Upper lobe of left lung (tissue), 6 donors: Measurements from ENCODE around the gene SLC23A2. TPM values are rescaled to one million over a fixed set of nuclear protein-coding genes. Genes with fewer than 3 reads are reported as not detected.

Source experiments
- ATAC-seq, 2 donors: fragments of 200-7000 bp; cut with Tn5 transposase; one replicate each; pipeline ENCODE4 v1.9.1; 2022; ENCODE audit warnings: mild to moderate bottlenecking in 2 of 2, moderate library complexity in 2 of 2; ENCODE audit not compliant: low FRiP score in 2 of 2
- DNase-seq, 2 donors: peaks; one replicate each; pipeline ENCODE4 v3.0.0-alpha.2; 2019 to 2020
- H3K27ac ChIP-seq, 4 donors: fragments of 200-600 bp; sonication (generic); one replicate each; pipeline ENCODE4 v1.5.1; 2016 to 2019
- H3K27me3 ChIP-seq, 4 donors: fragments of 200-600 bp; sonication (generic); one replicate each; pipeline ENCODE4 v1.5.1; 2017 to 2019
- H3K36me3 ChIP-seq, 4 donors: fragments of 200-600 bp; sonication (generic); one replicate each; pipeline ENCODE4 v1.5.1; 2016 to 2019
- H3K4me1 ChIP-seq, 4 donors: fragments of 200-600 bp; sonication (generic); one replicate each; pipeline ENCODE4 v1.5.1; 2018 to 2019
- H3K4me3 ChIP-seq, 4 donors: fragments of 200-600 bp; sonication (generic); one replicate each; pipeline ENCODE4 v1.5.1; 2017 to 2019; ENCODE audit warnings: mild to moderate bottlenecking in 2 of 4, moderate library complexity in 1 of 4
- H3K9me3 ChIP-seq, 4 donors: fragments of 200-600 bp; sonication (generic); one replicate each; pipeline ENCODE4 v1.5.1; 2018 to 2019
- EP300 ChIP-seq, 4 donors: sonication (generic); formaldehyde crosslinking; IDR thresholded peaks; one replicate each; pipeline ENCODE4 v1.5.1; 2017; ENCODE audit warnings: antibody characterized with exemption in 4 of 4, control low read depth in 2 of 4
- POLR2A ChIP-seq, 4 donors: fragments of 450-650 bp; IDR thresholded peaks; one replicate each; pipeline ENCODE4 v1.5.1; 2016 to 2017; ENCODE audit warnings: antibody characterized with exemption in 4 of 4, mild to moderate bottlenecking in 2 of 4
- POLR2AphosphoS5 ChIP-seq, 2 donors: sonication (generic); formaldehyde crosslinking; IDR thresholded peaks; one replicate each; pipeline ENCODE4 v1.5.1; 2017; ENCODE audit warnings: antibody characterized with exemption in 2 of 2
- WGBS, 2 donors: methylation state at CpG; one replicate each; pipeline ENCODE4 v1.1.5; 2017 to 2018; 5-methylcytosine and 5-hydroxymethylcytosine counted together
- total RNA-seq, 6 donors: library from RNA; depleted of rRNA in 4 of 6; stranded (reverse); fragments of >200 nt in 4 of 6; gene quantifications; one replicate each; pipeline versions ENCODE4 v1.1.0 to v1.2.1, GENCODE V29; 2016 to 2021
- TF ChIP-seq, protein P1 (sequence below), 6 experiments: fragments of 450-650 bp in 4 of 6; fragments of 200-600 bp in 2 of 6; sonication (generic) in 2 of 6; IDR thresholded peaks; one replicate each; pipeline ENCODE4 v1.5.1; 2016 to 2019; ENCODE audit warnings: antibody characterized with exemption in 6 of 6
- donor health status: DM: no; HTN: no; CAD: no; lungs with moderate emphysema.
- donor health status: DM: no; HTN: yes; CAD: no; lungs with severe emphysema.

The SLC23A2 gene
- total RNA-seq, 6 donors from 2014 or later: 13.1 to 26.2 (median 19.2) TPM

DNA sequence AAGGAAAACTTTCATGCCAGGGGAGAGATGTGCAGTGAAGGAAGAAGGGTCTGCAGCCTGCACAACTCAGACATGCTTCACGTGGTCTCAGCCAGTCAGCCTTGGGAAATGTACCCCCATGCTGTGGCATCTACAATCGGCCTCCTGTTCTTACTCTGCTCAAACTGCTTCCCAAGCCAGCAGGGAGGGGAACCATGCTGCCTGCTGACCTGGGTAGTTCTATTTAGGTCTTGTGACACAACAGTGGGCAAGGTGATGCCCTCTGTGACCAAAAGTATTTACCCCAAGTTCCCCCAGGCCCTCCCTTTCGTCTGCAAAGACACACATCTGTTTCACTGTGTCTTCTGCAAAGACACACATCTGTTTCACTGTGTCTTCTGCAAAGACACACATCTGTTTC, 106.9 kb downstream of the SLC23A2 start:
- no peaks in the 10 kb centered on the region for H3K9me3 ChIP-seq
- no peak overlapping the region for H3K27ac ChIP-seq
- peaks cover 7 to 15% (median 9%) of the 10 kb centered on the region in 4 donors for H3K4me1 ChIP-seq
- TF ChIP-seq POLR2A (IDR thresholded peaks at IDR 0.05): no peak
- DNase-seq (no peak), ATAC-seq (no peak)
- peaks cover 0 to 18% (median 5%) of the 10 kb centered on the region in 4 donors for H3K36me3 ChIP-seq
- no peaks in the 10 kb centered on the region for H3K27me3 ChIP-seq
- no peak overlapping the region for H3K4me3 ChIP-seq
- WGBS, 2 donors: 82 to 97% methylated on average over 3 of the region's 3 CpGs

DNA sequence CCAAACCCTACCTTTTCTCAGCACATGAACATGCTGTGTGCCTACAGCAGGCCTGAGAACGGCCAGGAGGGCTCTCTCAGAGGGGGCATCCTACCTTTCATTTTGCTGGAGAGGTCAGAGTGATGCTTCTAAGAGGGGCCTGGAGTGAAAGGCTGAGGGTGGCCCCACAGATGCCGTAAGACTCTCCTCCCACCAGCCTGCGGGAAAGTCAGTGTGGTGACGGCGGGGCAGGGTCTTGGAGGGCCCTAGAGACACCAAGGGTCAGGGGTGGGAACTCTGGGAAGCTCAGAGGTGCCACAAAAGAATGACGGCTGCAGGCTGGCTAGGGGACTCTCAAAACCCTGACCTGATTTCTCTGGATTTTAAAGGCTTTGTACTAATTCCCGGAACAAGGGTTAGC, 107.6 kb downstream of the SLC23A2 start:
- H3K27me3 ChIP-seq: no peaks in the 10 kb centered on the region
- TF ChIP-seq, protein P1, sequence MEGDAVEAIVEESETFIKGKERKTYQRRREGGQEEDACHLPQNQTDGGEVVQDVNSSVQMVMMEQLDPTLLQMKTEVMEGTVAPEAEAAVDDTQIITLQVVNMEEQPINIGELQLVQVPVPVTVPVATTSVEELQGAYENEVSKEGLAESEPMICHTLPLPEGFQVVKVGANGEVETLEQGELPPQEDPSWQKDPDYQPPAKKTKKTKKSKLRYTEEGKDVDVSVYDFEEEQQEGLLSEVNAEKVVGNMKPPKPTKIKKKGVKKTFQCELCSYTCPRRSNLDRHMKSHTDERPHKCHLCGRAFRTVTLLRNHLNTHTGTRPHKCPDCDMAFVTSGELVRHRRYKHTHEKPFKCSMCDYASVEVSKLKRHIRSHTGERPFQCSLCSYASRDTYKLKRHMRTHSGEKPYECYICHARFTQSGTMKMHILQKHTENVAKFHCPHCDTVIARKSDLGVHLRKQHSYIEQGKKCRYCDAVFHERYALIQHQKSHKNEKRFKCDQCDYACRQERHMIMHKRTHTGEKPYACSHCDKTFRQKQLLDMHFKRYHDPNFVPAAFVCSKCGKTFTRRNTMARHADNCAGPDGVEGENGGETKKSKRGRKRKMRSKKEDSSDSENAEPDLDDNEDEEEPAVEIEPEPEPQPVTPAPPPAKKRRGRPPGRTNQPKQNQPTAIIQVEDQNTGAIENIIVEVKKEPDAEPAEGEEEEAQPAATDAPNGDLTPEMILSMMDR (IDR thresholded peaks at IDR 0.05): no peak
- no peak for TF ChIP-seq POLR2A (IDR thresholded peaks at IDR 0.05)
- H3K4me3 ChIP-seq: no peak overlapping the region
- ATAC-seq (no peak), DNase-seq (no peak)
- H3K27ac ChIP-seq: no peak overlapping the region
- no peaks in the 10 kb centered on the region for H3K9me3 ChIP-seq
- peaks cover 4 to 10% (median 6%) of the 10 kb centered on the region in 4 donors for H3K4me1 ChIP-seq
- WGBS, 2 donors: 88 to 96% methylated on average over 6 to 7 of the region's 7 CpGs
- peaks cover 0 to 21% (median 6%) of the 10 kb centered on the region in 4 donors for H3K36me3 ChIP-seq

DNA sequence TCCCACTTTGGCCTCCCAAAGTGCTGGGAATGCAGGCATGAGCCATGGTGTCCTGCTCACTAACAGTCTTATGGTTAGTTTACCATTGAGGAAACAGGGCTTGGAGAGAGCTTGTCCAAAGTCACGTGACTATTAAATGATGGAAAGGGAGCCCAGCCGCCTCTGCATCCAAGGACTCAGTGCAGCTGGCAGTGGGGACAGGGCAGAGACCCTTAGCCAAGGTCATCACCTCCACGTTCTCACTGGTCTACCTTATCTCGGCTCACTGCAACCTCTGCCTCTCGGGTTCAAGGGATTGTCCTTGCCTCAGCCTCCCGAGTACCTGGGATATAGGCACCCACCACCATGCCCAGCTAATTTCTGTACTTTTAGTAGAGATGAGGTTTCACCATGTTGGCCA, 109.3 kb downstream of the SLC23A2 start:
- ATAC-seq (no peak), DNase-seq (no peak)
- no peak for TF ChIP-seq POLR2AphosphoS5 (IDR thresholded peaks at IDR 0.05)
- TF ChIP-seq POLR2A (IDR thresholded peaks at IDR 0.05): no peak
- TF ChIP-seq, protein P1 (IDR thresholded peaks at IDR 0.05): no peak
- TF ChIP-seq EP300 (IDR thresholded peaks at IDR 0.05): no peak
- no peaks in the 10 kb centered on the region for H3K4me1 ChIP-seq
- no peak overlapping the region for H3K27ac ChIP-seq
- WGBS, 2 donors: 95 to 100% methylated on average over 5 to 6 of the region's 6 CpGs
- H3K27me3 ChIP-seq: no peaks in the 10 kb centered on the region
- H3K9me3 ChIP-seq: no peaks in the 10 kb centered on the region
- H3K36me3 ChIP-seq: peaks cover 0 to 28% (median 10%) of the 10 kb centered on the region in 4 donors
- no peak overlapping the region for H3K4me3 ChIP-seq

DNA sequence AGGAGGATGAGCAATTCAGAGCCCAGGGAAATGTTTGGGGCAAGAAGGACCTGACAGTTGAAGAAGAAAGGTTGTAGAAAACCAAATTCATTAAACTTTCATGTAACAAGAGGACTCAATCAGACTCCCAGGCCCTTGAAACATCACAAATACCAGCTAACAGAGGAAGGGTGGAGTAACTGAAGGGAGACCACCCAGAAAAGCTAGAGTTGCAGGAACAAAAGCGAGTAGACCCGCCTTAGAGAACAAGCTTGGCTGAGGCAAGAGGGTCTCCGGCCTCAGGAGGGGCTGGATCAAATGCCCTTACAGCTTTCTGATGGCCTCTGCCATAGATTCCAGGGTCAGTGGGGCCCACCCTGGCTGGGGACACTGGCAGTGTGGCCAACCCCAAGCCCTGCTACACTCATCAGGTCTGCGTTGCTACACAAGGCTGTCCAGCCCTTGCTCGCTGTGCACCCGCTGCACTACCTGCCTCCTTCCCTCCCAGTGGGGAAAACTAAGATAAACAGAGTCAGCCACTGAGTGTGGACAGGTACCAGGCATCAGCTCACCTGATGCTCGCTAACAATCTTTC, 110.0 kb downstream of the SLC23A2 start:
- Histone ChIP-seq H3K27ac (no peak overlapping the region), H3K4me1 (no peaks in the 10 kb centered on the region), H3K36me3 (peaks cover 0 to 28% (median 10%) of the 10 kb centered on the region in 4 donors), H3K4me3 (no peak overlapping the region), H3K9me3 (no peaks in the 10 kb centered on the region), H3K27me3 (no peaks in the 10 kb centered on the region)
- DNase-seq (no peak), ATAC-seq (no peak)
- no peak for TF ChIP-seq POLR2AphosphoS5 (IDR thresholded peaks at IDR 0.05)
- TF ChIP-seq, protein P1 (IDR thresholded peaks at IDR 0.05): no peak
- no peak for TF ChIP-seq POLR2A (IDR thresholded peaks at IDR 0.05)
- no peak for TF ChIP-seq EP300 (IDR thresholded peaks at IDR 0.05)
- WGBS, 2 donors: 90 to 96% methylated on average over 7 of the region's 7 CpGs

DNA sequence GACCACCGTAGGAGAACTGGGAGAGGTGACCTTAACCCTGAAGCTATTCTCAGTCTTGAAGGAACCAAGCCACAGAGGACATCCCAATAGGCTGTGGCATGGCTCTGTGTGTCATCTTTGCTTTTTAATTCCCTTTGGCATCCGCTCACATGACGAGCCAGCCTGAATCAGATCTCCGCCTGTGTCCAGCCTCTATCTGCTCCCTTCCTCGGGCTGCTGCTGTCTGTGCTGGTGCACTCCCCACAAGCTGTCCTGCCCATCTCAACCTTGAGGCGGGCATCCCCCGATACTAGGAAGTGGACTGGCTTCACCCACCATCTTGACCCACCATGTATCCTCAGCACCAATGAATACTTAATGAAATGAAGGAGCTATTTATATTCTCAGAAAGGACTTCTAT, 111.9 kb downstream of the SLC23A2 start:
- DNase-seq (no peak), ATAC-seq (no peak)
- H3K27me3 ChIP-seq: no peaks in the 10 kb centered on the region
- H3K27ac ChIP-seq: no peak overlapping the region
- H3K9me3 ChIP-seq: no peaks in the 10 kb centered on the region
- peaks cover 0 to 28% (median 11%) of the 10 kb centered on the region in 4 donors for H3K36me3 ChIP-seq
- no peak overlapping the region for H3K4me3 ChIP-seq
- TF ChIP-seq EP300 (IDR thresholded peaks at IDR 0.05): no peak
- TF ChIP-seq, protein P1 (IDR thresholded peaks at IDR 0.05): no peak
- no peak for TF ChIP-seq POLR2A (IDR thresholded peaks at IDR 0.05)
- TF ChIP-seq POLR2AphosphoS5 (IDR thresholded peaks at IDR 0.05): no peak
- no peaks in the 10 kb centered on the region for H3K4me1 ChIP-seq
- WGBS, 2 donors: 96% methylated on average over 7 of the region's 7 CpGs
